Stomach (tissue), 9 donors: ENCODE results near the gene CHKB. TPM values are rescaled to one million over a fixed set of nuclear protein-coding genes. Genes with fewer than 3 reads are reported as not detected.

ENCODE experiments used
- DNase-seq, 2 donors: peaks; one replicate each; pipeline versions ENCODE4 v3.0.0 to v3.0.0-alpha.2; 2013 to 2019
- H3K27ac ChIP-seq, 5 donors: fragments of 200-600 bp in 4 of 5; sonication (generic) in 4 of 5; one replicate each; pipeline ENCODE4 v1.5.1; 2013 to 2019; ENCODE audit warnings: mild to moderate bottlenecking in 1 of 5, moderate library complexity in 1 of 5
- H3K27me3 ChIP-seq, 3 donors: fragments of 200-600 bp; sonication (generic); one replicate each; pipeline ENCODE4 v1.5.1; 2017 to 2019; ENCODE audit warnings: mixed run types in 1 of 3
- H3K36me3 ChIP-seq, 4 donors: fragments of 200-600 bp; sonication (generic); 1 replicate in 3 of 4; 2 replicates in 1 of 4; pipeline ENCODE4 v1.5.1; 2016 to 2019
- H3K4me1 ChIP-seq, 4 donors: fragments of 200-600 bp; sonication (generic); one replicate each; pipeline ENCODE4 v1.5.1; 2016 to 2019
- H3K4me3 ChIP-seq, 4 donors: fragments of 200-600 bp; sonication (generic) in 3 of 4; one replicate each; pipeline ENCODE4 v1.5.1; 2016 to 2019; ENCODE audit warnings: mild to moderate bottlenecking in 1 of 4
- H3K9me3 ChIP-seq, 4 donors: fragments of 200-600 bp; sonication (generic); one replicate each; pipeline ENCODE4 v1.5.1; 2016 to 2019
- EP300 ChIP-seq: sonication (generic); formaldehyde crosslinking; IDR thresholded peaks from one replicate; pipeline ENCODE4 v1.6.1; 2017; ENCODE audit warnings: antibody characterized with exemption
- POLR2A ChIP-seq, 4 donors: fragments of 450-650 bp; IDR thresholded peaks; one replicate each; pipeline ENCODE4 v1.6.1; 2016; ENCODE audit warnings: antibody characterized with exemption in 4 of 4, control low read depth in 2 of 4, mild to moderate bottlenecking in 1 of 4, moderate library complexity in 1 of 4
- POLR2AphosphoS5 ChIP-seq, 3 donors: sonication (generic); formaldehyde crosslinking; IDR thresholded peaks; one replicate each; pipeline ENCODE4 v1.6.1; 2016; ENCODE audit warnings: antibody characterized with exemption in 3 of 3
- WGBS, 5 donors: extraction: QIAGEN DNeasy Blood & Tissue Kit in 3 of 5; methylation state at CpG; one replicate each; pipeline versions ENCODE4 v1.1.5 to v1.1.7; 2013 to 2018; 5-methylcytosine and 5-hydroxymethylcytosine counted together
- intact Hi-C: fragments of 100-400 bp; cut with DNase I; formaldehyde crosslinking; loops from one replicate; pipeline ENCODE4 v1.15.1; 2023; ENCODE audit warnings: low total_unique reads
- polyA plus RNA-seq, 3 donors: library from polyadenylated mRNA; stranded (reverse); fragments of 200-250 nt; gene quantifications; one replicate each; pipeline ENCODE4 v1.2.3, GENCODE V29; 2013
- total RNA-seq, 5 donors: library from RNA; depleted of rRNA; stranded (reverse); fragments of >200 nt; gene quantifications; one replicate each; pipeline versions ENCODE4 v1.1.0 to v1.2.3, GENCODE V29; 2014 to 2016
- TF ChIP-seq, protein P1 (sequence below), 7 experiments: fragments of 450-650 bp in 4 of 7; fragments of 200-600 bp in 3 of 7; sonication (generic) in 3 of 7; IDR thresholded peaks; one replicate each; pipeline ENCODE4 v1.5.1; 2016 to 2019; ENCODE audit warnings: antibody characterized with exemption in 7 of 7, control low read depth in 2 of 7, mild to moderate bottlenecking in 1 of 7
- donor health status: healthy with polysubstance abuse.
- donor health status: Bipolar disorder and iron deficiency.
- donor health status: healthy.

Gene CHKB
- total and polyA plus RNA-seq, 8 donors: 31.9 to 283 (median 118) TPM

DNA sequence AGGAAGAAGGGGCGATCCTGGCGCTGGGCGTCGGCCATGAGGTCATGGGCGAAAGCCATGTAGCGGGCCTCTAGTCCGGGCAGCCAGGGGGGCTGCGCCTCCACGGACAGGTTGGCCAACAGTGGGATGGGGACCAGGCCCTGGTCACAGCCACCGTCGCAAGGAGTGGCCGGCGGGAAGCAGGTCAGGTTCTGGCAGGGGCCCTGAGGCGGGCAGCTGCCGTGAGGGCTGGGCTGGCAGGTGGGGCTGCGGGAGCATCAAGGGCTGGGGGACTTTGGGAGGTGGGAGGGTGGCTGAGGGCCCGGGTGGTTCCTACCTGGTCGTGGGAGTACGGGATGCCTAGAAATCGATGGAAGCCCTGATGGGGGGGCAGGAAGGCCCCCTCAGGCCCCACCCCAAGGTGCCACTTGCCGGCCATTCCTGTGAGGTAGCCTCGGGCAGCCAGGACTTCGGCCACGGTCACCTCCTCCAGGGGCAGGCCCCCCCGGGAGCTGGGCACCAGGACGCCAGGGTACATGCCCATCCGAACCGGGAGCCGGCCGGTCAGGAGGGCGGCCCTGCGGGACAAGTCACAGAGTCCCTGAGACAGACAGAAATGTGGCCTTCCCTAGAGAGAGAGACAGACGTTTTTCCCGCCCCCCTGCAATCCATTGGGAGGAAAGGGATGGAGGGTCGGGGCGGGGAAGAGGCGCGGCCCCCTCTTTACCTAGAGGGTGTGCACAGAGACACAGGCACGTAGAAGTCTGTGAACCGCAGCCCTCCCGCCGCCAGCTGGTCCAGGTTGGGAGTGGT lies 44.4 kb upstream of the CHKB start:
- WGBS, 5 donors: 71 to 80% (median 75%) methylated on average over 34 to 42 of the region's 42 CpGs
- H3K27ac ChIP-seq: peak overlapping the region; percentile 84 to 89 (median 86)
- no peak for TF ChIP-seq EP300
- TF ChIP-seq POLR2AphosphoS5 (IDR thresholded peaks at IDR 0.05): no peak
- TF ChIP-seq, protein P1, sequence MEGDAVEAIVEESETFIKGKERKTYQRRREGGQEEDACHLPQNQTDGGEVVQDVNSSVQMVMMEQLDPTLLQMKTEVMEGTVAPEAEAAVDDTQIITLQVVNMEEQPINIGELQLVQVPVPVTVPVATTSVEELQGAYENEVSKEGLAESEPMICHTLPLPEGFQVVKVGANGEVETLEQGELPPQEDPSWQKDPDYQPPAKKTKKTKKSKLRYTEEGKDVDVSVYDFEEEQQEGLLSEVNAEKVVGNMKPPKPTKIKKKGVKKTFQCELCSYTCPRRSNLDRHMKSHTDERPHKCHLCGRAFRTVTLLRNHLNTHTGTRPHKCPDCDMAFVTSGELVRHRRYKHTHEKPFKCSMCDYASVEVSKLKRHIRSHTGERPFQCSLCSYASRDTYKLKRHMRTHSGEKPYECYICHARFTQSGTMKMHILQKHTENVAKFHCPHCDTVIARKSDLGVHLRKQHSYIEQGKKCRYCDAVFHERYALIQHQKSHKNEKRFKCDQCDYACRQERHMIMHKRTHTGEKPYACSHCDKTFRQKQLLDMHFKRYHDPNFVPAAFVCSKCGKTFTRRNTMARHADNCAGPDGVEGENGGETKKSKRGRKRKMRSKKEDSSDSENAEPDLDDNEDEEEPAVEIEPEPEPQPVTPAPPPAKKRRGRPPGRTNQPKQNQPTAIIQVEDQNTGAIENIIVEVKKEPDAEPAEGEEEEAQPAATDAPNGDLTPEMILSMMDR (IDR thresholded peaks at IDR 0.05): no peak
- H3K9me3 ChIP-seq: no peaks in the 10 kb centered on the region
- peaks cover 25 to 41% (median 39%) of the 10 kb centered on the region in 4 donors for H3K4me1 ChIP-seq
- no peaks in the 10 kb centered on the region for H3K27me3 ChIP-seq
- H3K36me3 ChIP-seq: peaks cover 8 to 22% (median 18%) of the 10 kb centered on the region in 4 donors
- H3K4me3 ChIP-seq: peak overlapping the region; percentile 64 to 88 (median 76)
- intact Hi-C loops: no loop called here
- DNase-seq: peak; percentile 28 to 29

DNA sequence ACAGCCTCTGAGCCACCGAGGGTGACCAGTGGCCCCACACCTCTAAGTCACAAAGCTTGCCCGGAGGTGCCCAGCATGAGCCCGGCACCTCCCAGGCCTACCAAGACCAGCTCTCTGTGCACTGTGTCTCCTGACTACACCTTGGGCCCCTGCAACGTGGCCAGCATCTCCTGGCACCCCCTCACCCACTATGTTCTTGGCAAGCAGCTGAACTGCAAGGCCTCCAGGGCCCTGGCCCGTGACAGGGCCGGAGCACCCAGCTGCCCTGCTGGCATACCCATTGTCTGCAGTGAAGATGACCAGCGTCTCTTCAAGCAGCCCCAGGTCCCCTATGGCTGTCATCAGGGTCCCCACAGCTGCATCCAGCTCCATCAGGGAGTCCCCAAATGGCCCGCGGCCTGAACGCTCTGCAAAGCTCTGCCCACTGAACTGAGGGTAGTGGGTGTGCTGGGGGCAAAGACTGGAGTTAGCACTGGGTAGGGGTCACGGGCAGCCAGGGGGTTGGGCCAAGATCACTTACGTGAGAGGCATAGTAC lies 43.7 kb upstream of the CHKB start:
- H3K27me3 ChIP-seq: peaks cover 0 to under 1% (median 0%) of the 10 kb centered on the region in 3 donors
- no peaks in the 10 kb centered on the region for H3K9me3 ChIP-seq
- H3K4me3 ChIP-seq: peak overlapping the region in 1 of 4 donors; percentile 88
- H3K36me3 ChIP-seq: peaks cover 8 to 22% (median 18%) of the 10 kb centered on the region in 4 donors
- DNase-seq: peak in 1 of 2 donors; percentile 24
- TF ChIP-seq EP300 (no peak), POLR2A (IDR thresholded peaks at IDR 0.05) (no peak), POLR2AphosphoS5 (IDR thresholded peaks at IDR 0.05) (no peak)
- TF ChIP-seq, protein P1 (IDR thresholded peaks at IDR 0.05): no peak
- intact Hi-C loops: no loop called here
- peak overlapping the region in 2 of 5 donors; percentile 86 to 89 for H3K27ac ChIP-seq
- WGBS, 5 donors: 73 to 87% (median 86%) methylated on average over 3 to 12 of the region's 12 CpGs
- H3K4me1 ChIP-seq: peaks cover 31 to 47% (median 45%) of the 10 kb centered on the region in 4 donors

DNA sequence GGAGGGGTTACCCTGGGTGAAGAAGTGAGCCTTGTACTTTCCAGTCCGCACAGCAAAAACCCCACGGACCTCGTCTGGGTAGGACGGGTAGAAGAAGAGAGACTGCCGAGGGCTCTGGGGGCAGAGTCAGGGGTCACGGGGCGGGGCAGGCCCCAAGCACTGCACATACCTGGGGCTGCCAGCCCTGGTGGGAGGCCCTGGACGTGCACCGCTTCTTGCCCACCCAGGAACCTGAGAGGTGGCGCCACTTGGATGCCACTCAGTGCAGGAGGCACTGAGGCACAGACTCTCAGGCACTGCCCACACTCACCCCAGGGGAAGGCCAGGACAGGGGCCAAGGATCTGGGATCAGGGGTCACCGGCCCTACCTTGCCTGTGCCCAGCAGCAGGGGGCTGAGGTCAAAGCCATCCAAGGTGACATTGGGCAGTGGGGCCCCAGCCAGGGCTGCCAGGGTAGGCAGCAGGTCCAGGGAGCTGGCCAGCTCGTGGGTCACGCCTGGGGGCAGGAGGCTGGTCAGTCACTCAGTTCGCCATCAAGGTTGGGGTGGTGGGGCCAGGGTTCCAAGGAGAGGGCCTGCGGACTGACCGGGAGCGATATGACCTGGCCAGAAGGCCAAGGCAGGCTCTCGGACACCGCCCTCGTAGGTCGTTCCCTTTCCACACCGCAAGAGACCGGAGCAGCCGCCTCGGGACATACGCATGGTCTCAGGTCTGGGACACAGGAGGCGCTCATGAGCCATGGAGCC lies 43.1 kb upstream of the CHKB start:
- H3K4me3 ChIP-seq: no peak overlapping the region
- H3K27me3 ChIP-seq: peaks cover 0 to 7% (median 0%) of the 10 kb centered on the region in 3 donors
- H3K27ac ChIP-seq: no peak overlapping the region
- TF ChIP-seq EP300 (no peak), POLR2AphosphoS5 (IDR thresholded peaks at IDR 0.05) (no peak), POLR2A (IDR thresholded peaks at IDR 0.05) (no peak)
- TF ChIP-seq, protein P1 (IDR thresholded peaks at IDR 0.05): no peak
- H3K9me3 ChIP-seq: no peaks in the 10 kb centered on the region
- H3K4me1 ChIP-seq: peaks cover 38 to 54% (median 52%) of the 10 kb centered on the region in 4 donors
- intact Hi-C loops: no loop called here
- H3K36me3 ChIP-seq: peaks cover 8 to 22% (median 18%) of the 10 kb centered on the region in 4 donors
- WGBS, 5 donors: 84 to 92% (median 89%) methylated on average over 16 to 27 of the region's 27 CpGs
- DNase-seq: peak in 1 of 2 donors; percentile 21

DNA sequence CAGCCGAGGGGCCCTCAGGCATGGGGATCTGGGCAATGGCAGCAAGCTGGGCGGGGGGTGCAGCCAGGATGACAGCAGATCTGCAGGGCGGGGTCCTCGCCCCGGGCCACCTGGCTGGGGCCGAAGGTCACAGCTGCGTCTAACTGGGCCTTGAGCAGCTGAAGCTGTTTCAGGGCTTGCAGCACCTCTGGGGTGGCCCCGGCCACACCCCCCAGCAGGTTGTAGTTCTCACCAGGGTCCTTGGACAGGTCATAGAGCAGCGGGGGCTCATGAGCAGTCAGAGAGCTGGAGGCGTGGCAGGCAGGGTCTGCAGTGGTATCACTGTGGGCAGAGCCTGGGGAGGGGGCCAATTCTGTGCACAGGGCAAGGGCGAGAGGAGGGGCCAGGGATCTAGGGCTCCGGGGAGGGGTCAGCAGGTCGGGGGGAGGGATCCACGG lies 42.5 kb upstream of the CHKB start:
- no peak for DNase-seq
- H3K4me3 ChIP-seq: no peak overlapping the region
- no peaks in the 10 kb centered on the region for H3K9me3 ChIP-seq
- peaks cover 0 to 10% (median 0%) of the 10 kb centered on the region in 3 donors for H3K27me3 ChIP-seq
- peaks cover 44 to 60% (median 58%) of the 10 kb centered on the region in 4 donors for H3K4me1 ChIP-seq
- intact Hi-C loops: no loop called here
- peaks cover 8 to 22% (median 18%) of the 10 kb centered on the region in 4 donors for H3K36me3 ChIP-seq
- no peak for TF ChIP-seq POLR2A (IDR thresholded peaks at IDR 0.05)
- no peak for TF ChIP-seq POLR2AphosphoS5 (IDR thresholded peaks at IDR 0.05)
- TF ChIP-seq, protein P1 (IDR thresholded peaks at IDR 0.05): no peak
- no peak for TF ChIP-seq EP300
- WGBS, 5 donors: 78 to 85% (median 79%) methylated on average over 11 to 14 of the region's 14 CpGs
- no peak overlapping the region for H3K27ac ChIP-seq
